Measurements from ENCODE around the gene MSRB3. TPM values are rescaled to one million over a fixed set of nuclear protein-coding genes. Genes with fewer than 3 reads are reported as not detected.

MSRB3 gene
- 36.8 and 55.1 TPM in 2 replicates for total RNA-seq (ENCODE audit: low replicate concordance)

DNA sequence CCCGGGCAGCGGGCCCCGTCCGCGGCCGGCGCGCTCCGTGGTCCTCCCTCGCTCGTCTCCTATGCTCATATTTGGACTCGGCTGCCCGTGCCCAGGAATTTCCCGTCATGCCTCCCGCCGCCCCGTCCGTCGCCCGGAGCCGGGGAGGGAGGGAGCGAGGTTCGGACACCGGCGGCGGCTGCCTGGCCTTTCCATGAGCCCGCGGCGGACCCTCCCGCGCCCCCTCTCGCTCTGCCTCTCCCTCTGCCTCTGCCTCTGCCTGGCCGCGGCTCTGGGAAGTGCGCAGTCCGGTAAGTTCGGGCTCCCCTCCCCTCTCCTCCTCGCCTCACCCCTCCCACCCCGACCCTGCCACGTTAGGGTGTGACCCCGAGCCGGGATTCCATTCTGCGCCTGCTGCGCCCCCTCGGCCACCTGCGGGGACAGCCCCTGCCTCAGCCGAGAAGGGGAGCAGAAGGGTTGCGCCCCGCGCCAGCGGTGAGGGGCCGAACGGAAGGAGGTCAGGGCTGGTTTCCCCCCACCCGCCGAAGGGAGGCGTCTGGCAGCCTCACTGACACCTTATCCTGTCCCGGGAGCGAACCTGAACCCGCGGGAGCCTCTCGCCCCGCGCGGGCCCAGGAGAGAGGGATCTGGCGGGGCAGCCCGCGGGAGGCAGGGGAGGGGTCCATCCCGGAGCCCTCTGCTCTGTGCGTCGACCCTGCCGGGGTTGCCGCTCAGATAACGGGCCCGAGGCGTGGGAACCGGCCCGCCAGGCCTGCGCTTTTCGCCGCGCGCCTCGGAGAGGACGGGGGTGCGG lies at the start of gene MSRB3:
Gene MSRB3 (plus strand): TSS at position 108 of the 793 bp plus-strand sequence. CDS start 29,897 bp downstream, outside the sequence.
- TF ChIP-seq, protein P1, sequence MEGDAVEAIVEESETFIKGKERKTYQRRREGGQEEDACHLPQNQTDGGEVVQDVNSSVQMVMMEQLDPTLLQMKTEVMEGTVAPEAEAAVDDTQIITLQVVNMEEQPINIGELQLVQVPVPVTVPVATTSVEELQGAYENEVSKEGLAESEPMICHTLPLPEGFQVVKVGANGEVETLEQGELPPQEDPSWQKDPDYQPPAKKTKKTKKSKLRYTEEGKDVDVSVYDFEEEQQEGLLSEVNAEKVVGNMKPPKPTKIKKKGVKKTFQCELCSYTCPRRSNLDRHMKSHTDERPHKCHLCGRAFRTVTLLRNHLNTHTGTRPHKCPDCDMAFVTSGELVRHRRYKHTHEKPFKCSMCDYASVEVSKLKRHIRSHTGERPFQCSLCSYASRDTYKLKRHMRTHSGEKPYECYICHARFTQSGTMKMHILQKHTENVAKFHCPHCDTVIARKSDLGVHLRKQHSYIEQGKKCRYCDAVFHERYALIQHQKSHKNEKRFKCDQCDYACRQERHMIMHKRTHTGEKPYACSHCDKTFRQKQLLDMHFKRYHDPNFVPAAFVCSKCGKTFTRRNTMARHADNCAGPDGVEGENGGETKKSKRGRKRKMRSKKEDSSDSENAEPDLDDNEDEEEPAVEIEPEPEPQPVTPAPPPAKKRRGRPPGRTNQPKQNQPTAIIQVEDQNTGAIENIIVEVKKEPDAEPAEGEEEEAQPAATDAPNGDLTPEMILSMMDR (IDR thresholded peaks at IDR 0.05; ENCODE audit: insufficient read depth, low read length), result peak; percentile 34
- peak within 1 kb of the TSS; percentile 92 for H3K4me3 ChIP-seq (ENCODE audit: low read depth, low read length)
- peak; percentile 75 for DNase-seq (ENCODE audit: low read depth)

DNA sequence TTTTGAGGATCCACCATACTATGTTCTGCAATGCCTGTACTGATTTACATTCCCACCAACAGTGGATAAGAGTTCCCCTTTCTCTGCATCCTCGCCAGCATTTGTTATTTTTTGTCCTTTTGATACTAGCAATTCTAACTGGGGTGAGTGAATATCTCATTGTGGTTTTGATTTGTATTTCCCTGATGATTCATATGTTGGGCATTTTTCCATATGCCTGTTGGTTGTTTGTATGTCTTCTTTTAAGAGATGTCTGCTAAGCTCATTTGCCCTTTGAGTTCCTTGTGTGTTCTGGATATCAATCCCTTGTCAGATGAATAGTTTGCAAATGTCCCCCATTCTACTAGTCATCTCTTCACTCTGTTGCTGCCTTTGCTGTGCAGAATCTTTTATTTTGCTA lies 49.0 kb upstream of the MSRB3 start:
- peak; percentile 53 for DNase-seq (ENCODE audit: low read depth)
- TF ChIP-seq, protein P1 (IDR thresholded peaks at IDR 0.05; ENCODE audit: insufficient read depth, low read length), result no peak
- no peak overlapping the region for H3K4me3 ChIP-seq (ENCODE audit: low read depth, low read length)

DNA sequence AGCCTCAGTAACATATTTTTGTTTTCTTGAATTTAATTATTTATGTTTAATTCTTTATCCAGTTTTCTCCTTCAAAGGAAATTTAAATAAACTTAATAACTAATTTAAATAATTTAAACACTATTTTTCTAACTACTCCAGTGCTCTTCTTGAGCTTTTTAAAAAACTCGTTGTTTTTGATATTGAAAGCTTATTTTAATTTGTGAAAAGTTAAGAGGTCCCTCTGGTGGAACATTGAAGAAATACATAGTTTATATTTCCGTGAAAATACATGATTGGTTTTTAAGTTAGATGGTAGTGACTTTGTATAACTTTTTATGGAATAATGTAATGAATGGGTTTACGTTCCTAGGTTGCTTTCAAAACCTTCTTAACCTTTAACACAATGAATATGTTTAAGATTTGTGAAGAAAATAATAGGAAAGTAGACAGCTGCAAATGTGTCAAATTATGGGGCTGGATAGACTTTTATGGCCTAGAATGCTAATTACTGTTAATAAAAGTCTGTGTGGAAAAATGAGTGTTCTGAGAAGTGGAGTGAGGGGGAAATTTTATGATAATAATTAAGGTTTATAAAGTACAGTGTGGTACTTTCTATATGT lies 45.9 kb upstream of the MSRB3 start:
- DNase-seq (ENCODE audit: low read depth), result peak; percentile 53
- TF ChIP-seq, protein P1 (IDR thresholded peaks at IDR 0.05; ENCODE audit: insufficient read depth, low read length), result peak; percentile 38
- no peak overlapping the region for H3K4me3 ChIP-seq (ENCODE audit: low read depth, low read length)

DNA sequence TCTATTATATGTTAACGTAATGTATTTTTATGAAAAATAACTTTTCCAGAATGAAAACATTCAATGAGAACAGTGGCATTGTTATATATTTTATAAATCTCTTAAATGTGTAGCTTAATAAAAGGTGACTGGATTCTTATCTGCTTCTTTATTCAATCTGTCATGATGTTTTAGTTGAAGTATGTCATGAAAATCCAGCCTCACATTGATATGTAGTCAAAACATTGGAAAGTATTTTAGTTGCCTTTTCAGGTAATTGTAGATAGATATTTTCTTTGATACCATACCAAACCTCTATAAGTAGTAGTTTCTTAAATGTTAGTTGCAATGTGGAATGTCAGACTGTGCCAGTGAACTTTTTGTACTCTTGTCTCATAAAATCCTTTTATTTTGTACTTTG lies 41.3 kb upstream of the MSRB3 start:
- DNase-seq (ENCODE audit: low read depth), result no peak
- TF ChIP-seq, protein P1 (IDR thresholded peaks at IDR 0.05; ENCODE audit: insufficient read depth, low read length), result no peak
- H3K4me3 ChIP-seq (ENCODE audit: low read depth, low read length), result no peak overlapping the region

DNA sequence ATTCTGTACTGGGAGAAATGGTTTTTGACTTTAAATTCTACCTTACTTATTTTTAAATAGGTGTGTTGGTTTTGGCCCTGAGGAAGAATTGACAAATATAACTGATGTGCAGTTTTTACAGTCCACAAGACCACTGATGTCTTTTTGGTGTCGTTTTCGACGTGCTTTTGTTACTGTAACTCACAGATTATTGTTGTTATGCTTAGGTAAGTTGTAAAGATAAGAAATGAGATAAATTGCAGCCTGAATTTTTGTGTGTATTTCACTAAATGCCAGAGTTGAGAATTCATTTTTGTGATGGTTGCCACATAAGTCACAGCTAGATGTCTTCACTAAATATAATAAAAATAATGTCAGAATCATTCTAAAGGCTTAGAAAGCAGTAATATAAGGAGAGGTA lies 39.9 kb upstream of the MSRB3 start:
- no peak for DNase-seq (ENCODE audit: low read depth)
- H3K4me3 ChIP-seq (ENCODE audit: low read depth, low read length), result no peak overlapping the region
- TF ChIP-seq, protein P1 (IDR thresholded peaks at IDR 0.05; ENCODE audit: insufficient read depth, low read length), result no peak

DNA sequence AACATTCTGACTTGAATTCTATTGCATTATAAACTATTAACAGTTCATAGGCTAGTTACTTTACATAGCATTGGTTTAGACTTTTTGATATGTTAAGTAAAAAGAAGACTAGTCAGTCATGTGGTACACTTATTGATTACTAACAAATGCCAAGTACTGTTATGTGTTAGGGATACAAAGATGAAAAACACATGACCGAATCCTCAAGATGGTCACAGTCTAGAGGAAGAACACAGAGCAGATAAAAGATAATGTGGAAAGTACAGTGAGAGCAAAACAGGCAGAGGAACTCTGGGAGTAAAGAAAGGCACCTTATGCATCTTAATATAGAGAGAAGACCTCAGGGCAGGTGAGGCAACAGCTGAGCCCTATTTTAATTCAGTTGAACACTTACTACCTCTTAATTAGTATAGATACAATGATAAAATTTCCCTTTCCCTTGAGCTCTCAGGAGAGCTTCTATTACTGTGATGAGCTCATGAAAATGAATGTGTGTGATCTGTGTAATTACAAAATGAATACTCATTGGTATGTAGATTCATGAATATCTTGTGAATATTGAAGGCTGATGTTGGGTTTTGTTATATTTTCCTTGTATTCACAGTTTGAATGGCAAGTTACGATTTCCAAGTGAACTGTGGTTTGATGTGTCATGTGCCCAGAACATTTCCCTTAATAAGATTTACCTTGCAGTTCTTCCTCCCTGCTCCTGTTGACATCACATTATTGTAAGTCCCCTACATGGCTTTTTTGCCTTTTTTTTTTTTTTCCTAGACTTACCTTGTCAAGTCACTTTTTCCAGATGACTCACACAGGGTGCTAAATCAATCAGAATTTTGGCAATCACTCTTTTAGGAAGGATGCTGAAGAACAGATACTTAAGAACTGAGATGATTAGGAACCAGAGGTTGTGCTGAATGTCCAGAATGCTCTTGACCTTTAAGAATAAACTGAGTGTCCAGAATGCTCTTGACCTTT lies 29.5 kb upstream of the MSRB3 start:
- DNase-seq (ENCODE audit: low read depth), result peak; percentile 10
- TF ChIP-seq, protein P1 (IDR thresholded peaks at IDR 0.05; ENCODE audit: insufficient read depth, low read length), result no peak
- no peak overlapping the region for H3K4me3 ChIP-seq (ENCODE audit: low read depth, low read length)
